DOHH2 (cell line): ENCODE data around the gene USP46.

ENCODE experiments used
- H3F3A ChIP-seq: fragments of 200-600 bp; sonication (generic), shearing (Covaris generic); 2 replicates; pipeline ENCODE4 v1.6.0; 2016; ENCODE audit warnings: antibody characterized with exemption, mild to moderate bottlenecking; ENCODE audit not compliant: control insufficient read depth, insufficient read depth
- H3K27ac ChIP-seq: fragments of 200-600 bp; sonication (generic); 2 replicates; pipeline ENCODE4 v1.5.1; 2014; ENCODE audit warnings: low read depth, mild to moderate bottlenecking, low read length, moderate library complexity
- H3K27me3 ChIP-seq: fragments of 200-600 bp; sonication (generic); 2 replicates; pipeline ENCODE4 v1.6.1; 2014; ENCODE audit warnings: mild to moderate bottlenecking, low read length, mixed read lengths; ENCODE audit not compliant: control insufficient read depth
- H3K36me3 ChIP-seq: fragments of 200-600 bp; sonication (generic); 2 replicates; pipeline ENCODE4 v1.6.1; 2014; ENCODE audit warnings: mild to moderate bottlenecking, low read length, moderate library complexity, mixed read lengths; ENCODE audit not compliant: control insufficient read depth
- H3K4me1 ChIP-seq: fragments of 200-600 bp; sonication (generic); 2 replicates; pipeline ENCODE4 v1.6.1; 2014; ENCODE audit warnings: mild to moderate bottlenecking, low read length, mixed read lengths; ENCODE audit not compliant: control insufficient read depth
- H3K4me2 ChIP-seq: fragments of 200-600 bp; sonication (generic); 2 replicates; pipeline ENCODE4 v1.6.0; 2014; ENCODE audit warnings: mild to moderate bottlenecking, low read length, moderate library complexity
- H3K4me3 ChIP-seq: fragments of 200-600 bp; sonication (generic); 2 replicates; pipeline ENCODE4 v1.5.1; 2014; ENCODE audit warnings: mild to moderate bottlenecking, low read length, mixed read lengths
- H3K79me2 ChIP-seq: fragments of 200-600 bp; sonication (generic); 2 replicates; pipeline ENCODE4 v1.6.1; 2014; ENCODE audit warnings: mild to moderate bottlenecking, low read length, mixed read lengths; ENCODE audit not compliant: control insufficient read depth
- H3K9me2 ChIP-seq: fragments of 200-600 bp; sonication (generic); replicated peaks from 2 replicates; pipeline ENCODE4 v1.6.1; 2014; ENCODE audit warnings: mild to moderate bottlenecking, low read length, mixed read lengths; ENCODE audit not compliant: control insufficient read depth
- H3K9me3 ChIP-seq: fragments of 200-600 bp; sonication (generic); 2 replicates; pipeline ENCODE4 v1.6.1; 2014; ENCODE audit warnings: antibody characterized with exemption, low read length, mixed read lengths; ENCODE audit not compliant: control insufficient read depth, insufficient read depth
- H4K20me1 ChIP-seq: fragments of 200-600 bp; sonication (generic); 2 replicates; pipeline ENCODE4 v1.6.0; 2014; ENCODE audit warnings: low read depth, mild to moderate bottlenecking, antibody characterized with exemption, low read length, moderate library complexity; ENCODE audit not compliant: control insufficient read depth, insufficient read depth
- CTCF ChIP-seq: fragments of 200-600 bp; sonication (generic); IDR thresholded peaks from one replicate; pipeline ENCODE4 v1.5.1; 2014; ENCODE audit warnings: antibody characterized with exemption, mild to moderate bottlenecking, low read depth, low read length; ENCODE audit not compliant: poor library complexity, severe bottlenecking
- EZH2phosphoT487 ChIP-seq: fragments of 200-600 bp; sonication (generic); IDR thresholded peaks from 2 replicates; pipeline ENCODE4 v1.6.1; 2017; ENCODE audit warnings: borderline replicate concordance, mild to moderate bottlenecking, antibody characterized with exemption, low read length, moderate library complexity, mixed read lengths

The USP46 gene

DNA sequence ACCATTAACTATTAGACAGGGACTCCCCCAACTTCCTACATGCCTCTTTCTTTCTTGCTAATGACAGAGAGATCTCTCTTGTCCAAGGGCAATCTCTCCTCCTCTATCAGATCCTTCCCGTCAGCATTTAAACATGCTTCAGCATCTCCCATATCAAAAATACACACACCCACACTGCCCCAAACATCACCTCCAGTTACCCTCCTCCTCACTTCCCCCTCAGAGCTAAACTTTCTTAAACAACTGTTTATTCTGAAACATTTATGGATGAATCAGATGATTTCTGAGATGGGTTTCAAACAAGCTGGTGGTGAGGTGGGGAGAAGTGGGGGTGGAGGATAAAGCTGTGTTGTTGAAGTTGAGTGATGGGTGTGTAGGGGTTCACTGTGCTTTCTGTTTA, 23.5 kb downstream of the USP46 start:
- Histone ChIP-seq H3K9me3 (no peaks in the 10 kb centered on the region), H3K4me2 (no peak overlapping the region), H3K79me2 (peaks cover 74% of the 10 kb centered on the region), H3F3A (peaks cover 3% of the 10 kb centered on the region; the same call in 1 of the 2 replicates), H3K27ac (no peak overlapping the region), H3K4me1 (peaks cover 16% of the 10 kb centered on the region), H3K27me3 (no peaks in the 10 kb centered on the region), H3K9me2 (no peaks in the 10 kb centered on the region), H4K20me1 (peaks cover 3% of the 10 kb centered on the region; the same call in 1 of the 2 replicates), H3K4me3 (no peak overlapping the region), H3K36me3 (0 out of 2 replicates have a peak, but pooled peaks cover 4% of the 10 kb centered on the region)
- TF ChIP-seq EZH2phosphoT487, result no peak
- TF ChIP-seq CTCF, result no peak

DNA sequence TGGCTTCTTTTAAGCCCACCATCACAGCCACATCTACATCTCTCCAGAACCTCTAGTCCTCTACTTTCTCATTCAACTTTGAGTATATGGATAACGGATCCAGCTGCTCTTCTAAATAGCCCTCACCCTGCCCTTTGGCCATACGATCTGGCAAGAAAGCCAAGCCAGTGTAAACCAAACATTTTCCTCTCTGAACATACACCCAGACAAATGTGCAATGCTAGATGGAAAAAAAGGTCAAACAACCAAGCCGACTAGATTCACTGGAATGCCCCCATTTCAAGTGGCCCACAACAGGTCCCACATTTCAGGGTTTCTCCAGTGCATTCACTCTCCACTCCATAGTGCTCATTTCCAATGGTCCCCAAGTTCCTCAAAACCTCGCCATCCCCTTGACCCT, 24.0 kb downstream of the USP46 start:
- H4K20me1 ChIP-seq, result peaks cover 3% of the 10 kb centered on the region; the same call in 1 of the 2 replicates
- peaks cover 71% of the 10 kb centered on the region for H3K79me2 ChIP-seq
- H3F3A ChIP-seq, result peaks cover 3% of the 10 kb centered on the region; the same call in 1 of the 2 replicates
- no peak overlapping the region for H3K4me2 ChIP-seq
- no peaks in the 10 kb centered on the region for H3K9me3 ChIP-seq
- H3K4me3 ChIP-seq, result no peak overlapping the region
- no peaks in the 10 kb centered on the region for H3K27me3 ChIP-seq
- 0 out of 2 replicates have a peak, but pooled peaks cover 5% of the 10 kb centered on the region for H3K36me3 ChIP-seq
- no peak for TF ChIP-seq CTCF
- TF ChIP-seq EZH2phosphoT487, result no peak
- peaks cover 16% of the 10 kb centered on the region for H3K4me1 ChIP-seq
- no peak overlapping the region for H3K27ac ChIP-seq
- H3K9me2 ChIP-seq, result no peaks in the 10 kb centered on the region

- Histone ChIP-seq H4K20me1 (peaks cover 3% of the 10 kb centered on the region; the same call in 1 of the 2 replicates), H3F3A (no peaks in the 10 kb centered on the region), H3K4me3 (no peak overlapping the region), H3K9me3 (no peaks in the 10 kb centered on the region), H3K4me2 (no peak overlapping the region), H3K27ac (no peak overlapping the region), H3K4me1 (peaks cover 4% of the 10 kb centered on the region), H3K27me3 (no peaks in the 10 kb centered on the region), H3K9me2 (no peaks in the 10 kb centered on the region), H3K79me2 (peaks cover 58% of the 10 kb centered on the region), H3K36me3 (0 out of 2 replicates have a peak, but pooled peaks cover 7% of the 10 kb centered on the region)
- no peak for TF ChIP-seq EZH2phosphoT487
- no peak for TF ChIP-seq CTCF
Observed at GRCh38 chr4:52633846-52634245, 25.3 kb downstream of the USP46 start.

- H3K9me3 ChIP-seq, result no peaks in the 10 kb centered on the region
- no peaks in the 10 kb centered on the region for H4K20me1 ChIP-seq
- no peak overlapping the region for H3K27ac ChIP-seq
- H3K4me3 ChIP-seq, result no peak overlapping the region
- H3K79me2 ChIP-seq, result peaks cover 18% of the 10 kb centered on the region
- no peaks in the 10 kb centered on the region for H3F3A ChIP-seq
- TF ChIP-seq EZH2phosphoT487 (no peak), CTCF (no peak)
- H3K4me2 ChIP-seq, result no peak overlapping the region
- H3K4me1 ChIP-seq, result no peaks in the 10 kb centered on the region
- H3K9me2 ChIP-seq, result no peaks in the 10 kb centered on the region
- no peaks in the 10 kb centered on the region for H3K27me3 ChIP-seq
- peaks cover 32% of the 10 kb centered on the region for H3K36me3 ChIP-seq
Observed at GRCh38 chr4:52628974-52629373, 30.1 kb downstream of the USP46 start.
